Glutamatergic neuron (in vitro differentiated cells): ENCODE results near the gene ICA1. TPM values are rescaled to one million over a fixed set of nuclear protein-coding genes. Genes with fewer than 3 reads are reported as not detected.

Experiments used
- DNase-seq: peaks from one replicate; pipeline ENCODE4 v3.0.0; 2022
- H3K27ac Mint-ChIP-seq: one replicate; pipeline ENCODE4 v1.8.0; 2020; ENCODE audit warnings: mild to moderate bottlenecking, mixed read lengths, inconsistent platforms; ENCODE audit not compliant: unreplicated experiment
- H3K27me3 Mint-ChIP-seq: one replicate; pipeline ENCODE4 v1.8.0; 2020; ENCODE audit warnings: mild to moderate bottlenecking, moderate library complexity, mixed read lengths, inconsistent platforms; ENCODE audit not compliant: unreplicated experiment
- H3K36me3 Mint-ChIP-seq: one replicate; pipeline ENCODE4 v1.8.0; 2020; ENCODE audit warnings: mild to moderate bottlenecking, mixed read lengths, inconsistent platforms; ENCODE audit not compliant: unreplicated experiment
- H3K4me1 Mint-ChIP-seq: one replicate; pipeline ENCODE4 v1.8.0; 2020; ENCODE audit warnings: mild to moderate bottlenecking, low read depth, mixed read lengths, inconsistent platforms; ENCODE audit not compliant: unreplicated experiment
- H3K4me3 Mint-ChIP-seq: one replicate; pipeline ENCODE4 v1.8.0; 2020; ENCODE audit warnings: mild to moderate bottlenecking, mixed read lengths, inconsistent platforms; ENCODE audit not compliant: unreplicated experiment
- H3K9me3 Mint-ChIP-seq: one replicate; pipeline ENCODE4 v1.8.0; 2020; ENCODE audit warnings: mild to moderate bottlenecking, moderate library complexity, mixed read lengths, inconsistent platforms; ENCODE audit not compliant: unreplicated experiment
- CTCF ChIP-seq: fragments of 200-600 bp; sonication (generic); IDR thresholded peaks from one replicate; pipeline ENCODE4 v1.5.0; 2021; ENCODE audit not compliant: partially characterized antibody, unreplicated experiment
- total RNA-seq: library from RNA; stranded (reverse); fragmentation: NEBNext Ultra II Directional; extraction: Animal tissue kit (Norgen Biotek cat#: 25700); gene quantifications from one replicate; pipeline ENCODE4 v1.2.1, GENCODE V29; 2021; ENCODE audit not compliant: unreplicated experiment

The ICA1 gene
- total RNA-seq, 1 donor from 2014 or later = 9.8 TPM

GRCh38 chr7:8192897-8193296 is 69.1 kb downstream of the ICA1 start:
- Mint-ChIP-seq H3K4me3 (no peak overlapping the region), H3K9me3 (no peaks in the 10 kb centered on the region), H3K27ac (no peak overlapping the region), H3K36me3 (no peaks in the 10 kb centered on the region), H3K27me3 (peaks cover 4% of the 10 kb centered on the region), H3K4me1 (no peaks in the 10 kb centered on the region)
- no peak for TF ChIP-seq CTCF
- no peak for DNase-seq

- Mint-ChIP-seq H3K27me3 (peaks cover 4% of the 10 kb centered on the region), H3K4me1 (no peaks in the 10 kb centered on the region), H3K27ac (no peak overlapping the region), H3K4me3 (no peak overlapping the region), H3K36me3 (no peaks in the 10 kb centered on the region), H3K9me3 (no peaks in the 10 kb centered on the region)
- TF ChIP-seq CTCF = peak; percentile 32
- DNase-seq = peak; percentile 23
These were observed 71.7 kb downstream of the ICA1 start for GRCh38 chr7:8190119-8190895.

- Mint-ChIP-seq H3K4me1 (no peaks in the 10 kb centered on the region), H3K9me3 (no peaks in the 10 kb centered on the region), H3K4me3 (no peak overlapping the region), H3K27me3 (peaks cover 2% of the 10 kb centered on the region), H3K36me3 (no peaks in the 10 kb centered on the region), H3K27ac (no peak overlapping the region)
- no peak for DNase-seq
- TF ChIP-seq CTCF = no peak
These were observed 72.3 kb downstream of the ICA1 start for GRCh38 chr7:8189625-8190024.

GRCh38 chr7:8185926-8186683 is 75.9 kb downstream of the ICA1 start:
- no peak overlapping the region for H3K4me3 Mint-ChIP-seq
- H3K36me3 Mint-ChIP-seq = no peaks in the 10 kb centered on the region
- H3K4me1 Mint-ChIP-seq = no peaks in the 10 kb centered on the region
- DNase-seq = no peak
- no peak overlapping the region for H3K27ac Mint-ChIP-seq
- no peak for TF ChIP-seq CTCF
- peaks cover 2% of the 10 kb centered on the region for H3K27me3 Mint-ChIP-seq
- no peaks in the 10 kb centered on the region for H3K9me3 Mint-ChIP-seq

GRCh38 chr7:8184221-8184620 is 77.7 kb downstream of the ICA1 start:
- no peak for TF ChIP-seq CTCF
- H3K9me3 Mint-ChIP-seq = no peaks in the 10 kb centered on the region
- DNase-seq = no peak
- H3K27ac Mint-ChIP-seq = no peak overlapping the region
- no peaks in the 10 kb centered on the region for H3K4me1 Mint-ChIP-seq
- no peak overlapping the region for H3K4me3 Mint-ChIP-seq
- H3K36me3 Mint-ChIP-seq = no peaks in the 10 kb centered on the region
- H3K27me3 Mint-ChIP-seq = peaks cover 2% of the 10 kb centered on the region
